CD4-positive, alpha-beta T cell treated with Interleukin-17A for 1 hour (primary cell): ENCODE results near the gene ANKRD11.
"Not testable (repeated sequence)": the region's sequence is repeated elsewhere in the genome, so short reads cannot be mapped to it uniquely, and the experiment has no call there.

Experiments used
- DNase-seq: peaks from one replicate; pipeline ENCODE4 v3.0.0-alpha.2; 2020

The ANKRD11 gene

GRCh38 chr16:89248196-89248982 lies 242.0 kb downstream of the ANKRD11 start:
- no peak for DNase-seq

- not testable (repeated sequence) for DNase-seq
These were observed 242.7 kb downstream of the ANKRD11 start for GRCh38 chr16:89247734-89248075.

- DNase-seq = peak; percentile 93
These were observed 243.2 kb downstream of the ANKRD11 start for GRCh38 chr16:89246903-89247733.

GRCh38 chr16:89246383-89246902 lies 243.9 kb downstream of the ANKRD11 start:
- DNase-seq = no peak

GRCh38 chr16:89244754-89245153 lies 245.6 kb downstream of the ANKRD11 start:
- no peak for DNase-seq

- not testable (repeated sequence) for DNase-seq
These were observed 246.1 kb downstream of the ANKRD11 start for GRCh38 chr16:89244264-89244663.

- no peak for DNase-seq
These were observed 246.7 kb downstream of the ANKRD11 start for GRCh38 chr16:89243664-89244063.

- no peak for DNase-seq
These were observed 247.6 kb downstream of the ANKRD11 start for GRCh38 chr16:89242795-89243200.

- peak; percentile 88 for DNase-seq
These were observed 249.0 kb downstream of the ANKRD11 start for GRCh38 chr16:89241187-89242007.

GRCh38 chr16:89237733-89238132 lies 252.6 kb downstream of the ANKRD11 start:
- DNase-seq = no peak

GRCh38 chr16:89233678-89234490 lies 256.5 kb downstream of the ANKRD11 start:
- no peak for DNase-seq

GRCh38 chr16:89232107-89232506 lies 258.3 kb downstream of the ANKRD11 start:
- no peak for DNase-seq

GRCh38 chr16:89230255-89230654 lies 260.1 kb downstream of the ANKRD11 start:
- DNase-seq = no peak

GRCh38 chr16:89224665-89225064 lies 265.7 kb downstream of the ANKRD11 start:
- DNase-seq = no peak

GRCh38 chr16:89222931-89223330 lies 267.4 kb downstream of the ANKRD11 start:
- no peak for DNase-seq

GRCh38 chr16:89221604-89222003 lies 268.8 kb downstream of the ANKRD11 start:
- no peak for DNase-seq

- DNase-seq = no peak
These were observed 271.0 kb downstream of the ANKRD11 start for GRCh38 chr16:89219365-89219764.
